HCT116 (cell line): Measurements from ENCODE around the gene C1QTNF2. TPM values are rescaled to one million over a fixed set of nuclear protein-coding genes. Genes with fewer than 3 reads are reported as not detected.

ENCODE experiments used
- ATAC-seq: fragments of 200-7000 bp; cut with Tn5 transposase; 2 replicates; pipeline ENCODE4 v1.9.1; 2020; ENCODE audit warnings: mild to moderate bottlenecking, moderate library complexity
- BruUV-seq: library from RNA; stranded (reverse); fragments of 400-500 nt; replicated peaks from 2 replicates; lab custom pipeline; 2021; lab: Mats Ljungman, UMichigan
- CTCF ChIA-PET: fragments of 300-600 bp; sonication (Branson Sonifier 250); formaldehyde crosslinking; loops from one replicate; lab custom pipeline; 2021; ENCODE audit warnings: antibody characterized with exemption; lab: Charles Lee
- POLR2A ChIA-PET: fragments of 300-600, 350-600 bp; sonication (Branson Sonifier 250); formaldehyde crosslinking; loops from one replicate; lab custom pipeline; 2021; ENCODE audit warnings: antibody characterized with exemption; lab: Charles Lee
- RAD21 ChIA-PET, 2 experiments: fragments of 300-600 bp; sonication (Branson Sonifier 250); formaldehyde crosslinking; loops; one replicate each; lab custom pipeline; 2023; ENCODE audit warnings: low total read pairs in 2 of 2; ENCODE audit not compliant: uncharacterized antibody in 2 of 2, unreplicated experiment in 2 of 2, low non-redundant PET in 1 of 2; lab: Charles Lee
- DNase-seq: peaks from one replicate; pipeline ENCODE4 v3.0.0-alpha.2; 2010; ENCODE audit warnings: low read depth, low spot score
- H2AFZ ChIP-seq: fragments of 200-600 bp; shearing (Covaris generic), sonication (generic); 2 replicates; pipeline ENCODE4 v1.6.1; 2017; ENCODE audit warnings: low read depth, mixed run types, mixed read lengths, antibody characterized with exemption, low read length; ENCODE audit not compliant: poor library complexity, severe bottlenecking
- H3K27ac ChIP-seq: 2 replicates; pipeline ENCODE4 v1.5.1; 2012; ENCODE audit warnings: low read depth, low read length
- H3K27me3 ChIP-seq: fragments of 200-600 bp; sonication (generic); 2 replicates; pipeline ENCODE4 v1.6.1; 2016; ENCODE audit warnings: mixed run types, low read length, mixed read lengths; ENCODE audit not compliant: insufficient read depth
- H3K36me3 ChIP-seq, 2 experiments: fragments of 200-500 bp in 1 of 2; fragments of 200-600 bp in 1 of 2; sonication (Bioruptor generic) in 1 of 2; sonication (generic) in 1 of 2; 2 replicates each; pipeline versions ENCODE4 v1.5.1 to v1.6.1; 2014 to 2016; ENCODE audit warnings: low read length in 2 of 2, inconsistent platforms in 1 of 2, mixed read lengths in 1 of 2, mixed run types in 1 of 2; ENCODE audit not compliant: insufficient read depth in 2 of 2, control insufficient read depth in 1 of 2
- H3K4me1 ChIP-seq, 2 experiments: fragments of 200-600 bp in 1 of 2; sonication (generic) in 1 of 2; 2 replicates each; pipeline versions ENCODE4 v1.5.1 to v1.6.1; 2012 to 2017; ENCODE audit warnings: low read length in 2 of 2, inconsistent platforms in 1 of 2, mild to moderate bottlenecking in 1 of 2, mixed read lengths in 1 of 2, mixed run types in 1 of 2, moderate library complexity in 1 of 2; ENCODE audit not compliant: insufficient read depth in 2 of 2, control insufficient read depth in 1 of 2
- H3K4me2 ChIP-seq: fragments of 200-600 bp; sonication (generic); 2 replicates; pipeline ENCODE4 v1.6.1; 2017; ENCODE audit warnings: mixed run types, low read length, mixed read lengths
- H3K4me3 ChIP-seq, 2 experiments: fragments of 200-600 bp in 1 of 2; sonication (generic) in 1 of 2; replicated peaks in 1 of 2; 2 replicates each; pipeline ENCODE4 v1.5.1; 2011 to 2016; ENCODE audit warnings: low read length in 2 of 2, control low read depth in 1 of 2, low read depth in 1 of 2, mild to moderate bottlenecking in 1 of 2, mixed read lengths in 1 of 2, mixed run types in 1 of 2
- H3K79me2 ChIP-seq: fragments of 200-600 bp; sonication (generic); 2 replicates; pipeline ENCODE4 v1.6.1; 2017; ENCODE audit warnings: mild to moderate bottlenecking, mixed run types, low read length, moderate library complexity, mixed read lengths; ENCODE audit not compliant: insufficient read depth
- H3K9ac ChIP-seq: fragments of 200-600 bp; sonication (generic); 2 replicates; pipeline ENCODE4 v1.6.1; 2016; ENCODE audit warnings: low read length, mixed read lengths
- H3K9me2 ChIP-seq: fragments of 200-600 bp; sonication (generic), shearing (Covaris generic); 2 replicates; pipeline ENCODE4 v1.6.1; 2017; ENCODE audit warnings: mixed run types, mild to moderate bottlenecking, moderate library complexity; ENCODE audit not compliant: insufficient read depth
- H3K9me3 ChIP-seq, 2 experiments: fragments of 200-500 bp in 1 of 2; fragments of 200-600 bp in 1 of 2; sonication (Bioruptor generic) in 1 of 2; sonication (generic) in 1 of 2; 2 replicates each; pipeline ENCODE4 v1.6.1; 2014 to 2017; ENCODE audit warnings: low read length in 2 of 2, mixed read lengths in 2 of 2, inconsistent platforms in 1 of 2, low read depth in 1 of 2, mild to moderate bottlenecking in 1 of 2, mixed run types in 1 of 2, moderate library complexity in 1 of 2; ENCODE audit not compliant: control insufficient read depth in 1 of 2, insufficient read depth in 1 of 2
- H4K20me1 ChIP-seq: fragments of 200-600 bp; sonication (generic), shearing (Covaris generic); 2 replicates; pipeline ENCODE4 v1.6.1; 2017; ENCODE audit warnings: mixed run types, mild to moderate bottlenecking, moderate library complexity; ENCODE audit not compliant: insufficient read depth
- CBX3 ChIP-seq: IDR thresholded peaks from 2 replicates; pipeline ENCODE4 v1.6.1; 2012; ENCODE audit warnings: low read depth
- CEBPB ChIP-seq: IDR thresholded peaks from 2 replicates; pipeline ENCODE4 v1.6.1; 2012; ENCODE audit warnings: low read depth
- EGR1 ChIP-seq: IDR thresholded peaks from 2 replicates; pipeline ENCODE4 v1.6.1; 2012; ENCODE audit warnings: low read depth
- ELF1 ChIP-seq: IDR thresholded peaks from 2 replicates; pipeline ENCODE4 v1.6.1; 2012; ENCODE audit warnings: low read depth, borderline replicate concordance
- EZH2 ChIP-seq: fragments of 200-600 bp; sonication (generic); IDR thresholded peaks from 2 replicates; pipeline ENCODE4 v1.6.1; 2017; ENCODE audit warnings: antibody characterized with exemption, mixed run types
- EZH2phosphoT487 ChIP-seq: fragments of 200-600 bp; IDR thresholded peaks from 2 replicates; pipeline ENCODE4 v1.6.1; 2018; ENCODE audit warnings: antibody characterized with exemption, borderline replicate concordance
- FOSL1 ChIP-seq: IDR thresholded peaks from 2 replicates; pipeline ENCODE4 v1.6.1; 2012; ENCODE audit warnings: low read depth
- JUND ChIP-seq: IDR thresholded peaks from 2 replicates; pipeline ENCODE4 v1.6.1; 2012
- POLR2A ChIP-seq: IDR thresholded peaks from 2 replicates; pipeline ENCODE4 v1.7.0; 2011; ENCODE audit warnings: borderline replicate concordance; ENCODE audit not compliant: insufficient read depth, insufficient read length; ENCODE audit errors: extremely low read depth
- POLR2AphosphoS5 ChIP-seq: IDR thresholded peaks from 2 replicates; pipeline ENCODE4 v1.6.1; 2011; ENCODE audit warnings: mild to moderate bottlenecking, low read depth, low read length, moderate library complexity
- RAD21 ChIP-seq: IDR thresholded peaks from 2 replicates; pipeline ENCODE4 v1.6.1; 2012; ENCODE audit warnings: low read depth, mild to moderate bottlenecking
- SIN3A ChIP-seq: IDR thresholded peaks from 2 replicates; pipeline ENCODE4 v1.6.1; 2012; ENCODE audit warnings: low read depth
- SP1 ChIP-seq: IDR thresholded peaks from 2 replicates; pipeline ENCODE4 v1.6.1; 2012; ENCODE audit warnings: low read depth
- SRF ChIP-seq: IDR thresholded peaks from 2 replicates; pipeline ENCODE4 v1.6.1; 2012; ENCODE audit warnings: low read depth
- TCF7L2 ChIP-seq: IDR thresholded peaks from 2 replicates; pipeline ENCODE4 v1.7.0; 2011; ENCODE audit warnings: borderline replicate concordance, inconsistent platforms; ENCODE audit not compliant: insufficient read depth, insufficient read length; ENCODE audit errors: extremely low read depth
- YY1 ChIP-seq: IDR thresholded peaks from 2 replicates; pipeline ENCODE4 v1.6.1; 2011; ENCODE audit warnings: low read length, low read depth, moderate library complexity, mild to moderate bottlenecking; ENCODE audit not compliant: insufficient replicate concordance; ENCODE audit errors: extremely low read depth
- ZFX ChIP-seq: fragments of 450-650 bp; IDR thresholded peaks from 2 replicates; pipeline ENCODE4 v1.6.1; 2017
- ZNF274 ChIP-seq: fragments of 200-500 bp; sonication (Bioruptor generic); IDR thresholded peaks from 2 replicates; pipeline ENCODE4 v1.6.1; 2014; ENCODE audit warnings: mild to moderate bottlenecking, low read depth, low read length, inconsistent platforms
- intact Hi-C: fragments of 100-400 bp; cut with micrococcal nuclease; formaldehyde crosslinking; loops from 2 replicates; pipeline ENCODE4 v1.10.0; 2022
- total RNA-seq: library from RNA; stranded (reverse); gene quantifications from one replicate; pipeline ENCODE4 v1.2.1, GENCODE V29; 2021; ENCODE audit not compliant: unreplicated experiment
- TF ChIP-seq, protein P1 (sequence below): IDR thresholded peaks from 2 replicates; pipeline ENCODE4 v1.6.1; 2012
- TF ChIP-seq, protein P2 (sequence below), 3 experiments: fragments of 200-600 bp in 1 of 3; sonication (generic) in 1 of 3; IDR thresholded peaks in 2 of 3; conservative IDR thresholded peaks in 1 of 3; 2 replicates each; pipeline ENCODE4 v1.5.1; 2012 to 2017; ENCODE audit warnings: low read depth in 2 of 3, low read length in 2 of 3, antibody characterized with exemption in 1 of 3, borderline replicate concordance in 1 of 3, control low read depth in 1 of 3, mild to moderate bottlenecking in 1 of 3, mixed read lengths in 1 of 3, mixed run types in 1 of 3, moderate library complexity in 1 of 3; ENCODE audit not compliant: insufficient read depth in 1 of 3
- TF ChIP-seq, protein P3 (sequence below): IDR thresholded peaks from 2 replicates; pipeline ENCODE4 v1.6.1; 2011; ENCODE audit warnings: mild to moderate bottlenecking, low read length, moderate library complexity; ENCODE audit not compliant: insufficient replicate concordance; ENCODE audit errors: extremely low read depth
- TF ChIP-seq, protein P4 (sequence below): IDR thresholded peaks from 2 replicates; pipeline ENCODE4 v1.6.1; 2012

The C1QTNF2 gene
- total RNA-seq, 1 experiment from 2014 or later: 0.15 TPM

DNA sequence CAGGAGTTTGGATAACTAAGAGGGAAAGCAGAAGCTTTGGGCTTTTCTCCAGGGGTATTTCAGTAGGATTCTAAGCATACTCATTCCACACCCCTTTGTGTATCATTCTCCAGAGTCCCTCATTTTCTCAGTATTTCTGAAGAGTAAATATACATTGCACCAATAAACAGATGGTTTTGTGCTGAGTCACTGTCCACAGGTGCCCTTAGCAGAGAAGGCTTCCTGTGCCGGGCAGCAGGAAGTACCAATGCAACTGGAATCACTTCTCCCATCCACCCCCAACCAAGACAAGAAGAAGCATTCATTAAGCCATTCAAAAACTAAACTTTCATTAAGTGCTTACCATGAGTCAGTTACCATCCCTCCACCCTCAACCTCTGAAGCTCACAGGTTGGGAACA is 54.5 kb downstream of the C1QTNF2 start:
- ChIA-PET CTCF (no interaction called here), RAD21 (no interaction called here), POLR2A (interaction anchor here (1.3 kb wide), 1 partner anchor 10 kb away, joined by 3 read pairs; no protein-coding TSS in a partner anchor)
- Histone ChIP-seq H3K4me3 (0 out of 4 replicates have a peak overlapping the region, but pooled peaks of 1 of the 2 experiments have one; percentile 4), H3K27ac (peak overlapping the region; percentile 46), H3K4me1 (peaks cover 14 to 41% of the 10 kb centered on the region in 2 experiments), H3K9me3 (no peaks in the 10 kb centered on the region), H2AFZ (peak overlapping the region; percentile 58), H4K20me1 (no peaks in the 10 kb centered on the region), H3K36me3 (no peaks in the 10 kb centered on the region), H3K27me3 (no peaks in the 10 kb centered on the region), H3K79me2 (no peaks in the 10 kb centered on the region), H3K9ac (no peak overlapping the region), H3K4me2 (peak overlapping the region; percentile 56), H3K9me2 (no peaks in the 10 kb centered on the region)
- BruUV-seq: no TSS peak
- intact Hi-C loops: no loop called here
- DNase-seq (peak; percentile 68), ATAC-seq (peak; percentile 79)
- TF ChIP-seq POLR2A: no peak
- TF ChIP-seq SRF: no peak
- TF ChIP-seq, protein P1, sequence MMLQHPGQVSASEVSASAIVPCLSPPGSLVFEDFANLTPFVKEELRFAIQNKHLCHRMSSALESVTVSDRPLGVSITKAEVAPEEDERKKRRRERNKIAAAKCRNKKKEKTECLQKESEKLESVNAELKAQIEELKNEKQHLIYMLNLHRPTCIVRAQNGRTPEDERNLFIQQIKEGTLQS: no peak
- TF ChIP-seq FOSL1: peak; percentile 75
- TF ChIP-seq SIN3A: no peak
- no peak for TF ChIP-seq EGR1
- TF ChIP-seq CBX3: peak; percentile 45; the same call in 1 of the 2 replicates
- TF ChIP-seq ZFX: no peak
- TF ChIP-seq, protein P2, sequence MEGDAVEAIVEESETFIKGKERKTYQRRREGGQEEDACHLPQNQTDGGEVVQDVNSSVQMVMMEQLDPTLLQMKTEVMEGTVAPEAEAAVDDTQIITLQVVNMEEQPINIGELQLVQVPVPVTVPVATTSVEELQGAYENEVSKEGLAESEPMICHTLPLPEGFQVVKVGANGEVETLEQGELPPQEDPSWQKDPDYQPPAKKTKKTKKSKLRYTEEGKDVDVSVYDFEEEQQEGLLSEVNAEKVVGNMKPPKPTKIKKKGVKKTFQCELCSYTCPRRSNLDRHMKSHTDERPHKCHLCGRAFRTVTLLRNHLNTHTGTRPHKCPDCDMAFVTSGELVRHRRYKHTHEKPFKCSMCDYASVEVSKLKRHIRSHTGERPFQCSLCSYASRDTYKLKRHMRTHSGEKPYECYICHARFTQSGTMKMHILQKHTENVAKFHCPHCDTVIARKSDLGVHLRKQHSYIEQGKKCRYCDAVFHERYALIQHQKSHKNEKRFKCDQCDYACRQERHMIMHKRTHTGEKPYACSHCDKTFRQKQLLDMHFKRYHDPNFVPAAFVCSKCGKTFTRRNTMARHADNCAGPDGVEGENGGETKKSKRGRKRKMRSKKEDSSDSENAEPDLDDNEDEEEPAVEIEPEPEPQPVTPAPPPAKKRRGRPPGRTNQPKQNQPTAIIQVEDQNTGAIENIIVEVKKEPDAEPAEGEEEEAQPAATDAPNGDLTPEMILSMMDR (IDR thresholded peaks at IDR 0.05 in 2 of 3, conservative IDR thresholded peaks at IDR 0.05 in 1 of 3; ENCODE audit: borderline replicate concordance in 1 of 3, insufficient read depth in 1 of 3, low read depth in 2 of 3, low read length in 2 of 3): no peak
- peak; percentile 70 for TF ChIP-seq CEBPB
- no peak for TF ChIP-seq EZH2
- TF ChIP-seq, protein P3, sequence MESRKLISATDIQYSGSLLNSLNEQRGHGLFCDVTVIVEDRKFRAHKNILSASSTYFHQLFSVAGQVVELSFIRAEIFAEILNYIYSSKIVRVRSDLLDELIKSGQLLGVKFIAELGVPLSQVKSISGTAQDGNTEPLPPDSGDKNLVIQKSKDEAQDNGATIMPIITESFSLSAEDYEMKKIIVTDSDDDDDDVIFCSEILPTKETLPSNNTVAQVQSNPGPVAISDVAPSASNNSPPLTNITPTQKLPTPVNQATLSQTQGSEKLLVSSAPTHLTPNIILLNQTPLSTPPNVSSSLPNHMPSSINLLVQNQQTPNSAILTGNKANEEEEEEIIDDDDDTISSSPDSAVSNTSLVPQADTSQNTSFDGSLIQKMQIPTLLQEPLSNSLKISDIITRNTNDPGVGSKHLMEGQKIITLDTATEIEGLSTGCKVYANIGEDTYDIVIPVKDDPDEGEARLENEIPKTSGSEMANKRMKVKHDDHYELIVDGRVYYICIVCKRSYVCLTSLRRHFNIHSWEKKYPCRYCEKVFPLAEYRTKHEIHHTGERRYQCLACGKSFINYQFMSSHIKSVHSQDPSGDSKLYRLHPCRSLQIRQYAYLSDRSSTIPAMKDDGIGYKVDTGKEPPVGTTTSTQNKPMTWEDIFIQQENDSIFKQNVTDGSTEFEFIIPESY: no peak
- no peak for TF ChIP-seq EZH2phosphoT487
- no peak; the same call in 1 of the 2 replicates for TF ChIP-seq ELF1
- TF ChIP-seq JUND: peak; percentile 79
- TF ChIP-seq, protein P4, sequence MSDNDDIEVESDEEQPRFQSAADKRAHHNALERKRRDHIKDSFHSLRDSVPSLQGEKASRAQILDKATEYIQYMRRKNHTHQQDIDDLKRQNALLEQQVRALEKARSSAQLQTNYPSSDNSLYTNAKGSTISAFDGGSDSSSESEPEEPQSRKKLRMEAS: 0 out of 2 replicates have a peak, but pooled peaks have one; percentile 26
- no peak; the same call in 1 of the 2 replicates for TF ChIP-seq POLR2AphosphoS5
- no peak for TF ChIP-seq ZNF274
- TF ChIP-seq YY1: no peak
- TF ChIP-seq SP1: peak; percentile 50
- no peak for TF ChIP-seq RAD21
- no peak for TF ChIP-seq TCF7L2
